HG02870 (cell line): ENCODE data around the gene COPS2.
"Not testable (repeated sequence)": the region's sequence is repeated elsewhere in the genome, so short reads cannot be mapped to it uniquely, and the experiment has no call there.

Experiments
- ATAC-seq: cut with Tn5 transposase; IDR thresholded peaks from one replicate; pipeline ENCODE4 v1.9.1; 2021; ENCODE audit warnings: mild to moderate bottlenecking, moderate library complexity; ENCODE audit not compliant: unreplicated experiment

COPS2 gene

GRCh38 chr15:49155110-49155833 is at the start of gene COPS2:
COPS2 (minus strand) TSS chr15:49155599; CDS start chr15:49155578, 21 bp downstream.
- ATAC-seq: peak; percentile 82

- ATAC-seq: no peak
These were observed 44.9 kb upstream of the COPS2 start for GRCh38 chr15:49200347-49200746.

GRCh38 chr15:49199666-49200065 is 44.3 kb upstream of the COPS2 start:
- no peak for ATAC-seq

GRCh38 chr15:49196856-49197255 is 41.5 kb upstream of the COPS2 start:
- no peak for ATAC-seq

GRCh38 chr15:49191892-49192291 is 36.5 kb upstream of the COPS2 start:
- no peak for ATAC-seq

GRCh38 chr15:49190586-49190985 is 35.2 kb upstream of the COPS2 start:
- ATAC-seq: no peak

- ATAC-seq: no peak
These were observed 34.2 kb upstream of the COPS2 start for GRCh38 chr15:49189631-49190030.

- no peak for ATAC-seq
These were observed 33.5 kb upstream of the COPS2 start for GRCh38 chr15:49188933-49189332.

GRCh38 chr15:49187549-49188245 is 32.3 kb upstream of the COPS2 start:
- ATAC-seq: no peak

GRCh38 chr15:49185473-49185872 is 30.1 kb upstream of the COPS2 start:
- ATAC-seq: no peak

GRCh38 chr15:49183741-49184140 is 28.3 kb upstream of the COPS2 start:
- ATAC-seq: not testable (repeated sequence)

GRCh38 chr15:49182128-49182527 is 26.7 kb upstream of the COPS2 start:
- no peak for ATAC-seq

GRCh38 chr15:49179433-49180190 is 24.2 kb upstream of the COPS2 start:
- no peak for ATAC-seq

GRCh38 chr15:49178497-49178896 is 23.1 kb upstream of the COPS2 start:
- ATAC-seq: no peak

- ATAC-seq: not testable (repeated sequence)
These were observed 20.4 kb upstream of the COPS2 start for GRCh38 chr15:49175582-49176397.

GRCh38 chr15:49174902-49175301 is 19.5 kb upstream of the COPS2 start:
- no peak for ATAC-seq

GRCh38 chr15:49171790-49172189 is 16.4 kb upstream of the COPS2 start:
- ATAC-seq: no peak

GRCh38 chr15:49169880-49170597 is 14.6 kb upstream of the COPS2 start, which contains the start of gene GALK2:
GALK2 (plus strand) TSS chr15:49170247; CDS start chr15:49170323, 76 bp downstream.
- ATAC-seq: peak; percentile 98

- no peak for ATAC-seq
These were observed 12.6 kb upstream of the COPS2 start for GRCh38 chr15:49168016-49168415.

- ATAC-seq: no peak
These were observed 9.5 kb upstream of the COPS2 start for GRCh38 chr15:49164865-49165264.
